ENCODE data around the gene PAQR8. TPM values are rescaled to one million over a fixed set of nuclear protein-coding genes. Genes with fewer than 3 reads are reported as not detected.
"Not testable (repeated sequence)": the region's sequence is repeated elsewhere in the genome, so short reads cannot be mapped to it uniquely, and the experiment has no call there.

Gene PAQR8
- total RNA-seq, 1 donor from 2014 or later, result 3.9 TPM

DNA sequence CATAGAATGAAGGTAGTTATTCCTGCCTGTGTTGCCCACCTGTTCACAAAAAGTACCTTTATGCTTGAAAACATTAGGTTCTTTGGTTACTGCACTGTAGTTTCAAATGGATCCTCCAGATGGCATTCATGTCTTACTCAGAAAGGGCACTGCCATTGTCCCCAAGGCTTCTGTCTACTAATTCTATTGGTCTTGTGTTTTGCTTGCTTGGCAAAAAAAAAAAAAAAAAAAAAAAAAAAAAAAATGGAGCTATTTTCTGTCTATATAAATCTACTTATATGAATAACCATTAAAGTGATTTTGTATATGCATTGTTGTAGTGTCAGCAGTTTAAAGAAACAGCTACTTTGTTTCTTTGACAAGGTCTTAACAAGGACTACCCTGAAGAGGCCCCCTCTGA is 45.5 kb downstream of the PAQR8 start:
- no peak for DNase-seq (ENCODE audit: low spot score)

DNA sequence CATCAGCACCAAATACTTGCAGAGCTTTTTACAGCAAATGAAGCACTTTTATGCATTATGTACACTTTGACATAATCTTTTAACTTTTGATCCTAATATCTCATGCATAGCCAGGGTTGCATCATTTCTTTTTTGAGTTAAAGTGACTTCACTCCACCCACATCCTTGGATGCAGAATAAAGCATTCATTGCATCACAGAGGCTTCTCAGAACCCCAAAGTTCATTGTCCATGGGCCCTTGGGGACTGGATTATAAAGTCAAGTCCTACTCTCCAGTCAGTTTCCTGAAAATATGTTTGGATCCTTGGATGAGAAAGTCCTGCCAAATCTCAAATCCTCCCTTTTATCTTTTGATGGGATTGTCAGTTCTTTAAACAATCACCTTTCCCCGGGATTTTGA is 47.5 kb downstream of the PAQR8 start:
- no peak for DNase-seq (ENCODE audit: low spot score)

DNA sequence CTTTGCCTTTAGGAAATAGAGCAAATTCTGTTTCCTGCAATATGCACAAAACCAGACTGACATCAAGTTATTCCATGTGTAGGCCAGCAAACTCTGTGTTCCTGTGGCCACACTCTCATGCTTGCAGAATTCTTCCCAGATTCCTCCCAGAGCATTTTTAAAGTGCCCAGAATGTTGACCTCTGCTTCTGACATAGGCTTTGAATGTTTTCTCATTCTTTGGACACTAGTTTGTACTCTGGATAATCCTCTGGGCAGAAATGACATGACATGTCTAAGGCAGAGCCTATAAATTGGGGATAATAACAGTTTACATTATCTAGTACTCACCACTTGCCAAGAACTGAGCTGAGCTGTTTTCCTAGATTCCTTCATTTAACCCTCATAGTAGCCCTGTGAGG is 49.0 kb downstream of the PAQR8 start:
- DNase-seq (ENCODE audit: low spot score), result no peak

DNA sequence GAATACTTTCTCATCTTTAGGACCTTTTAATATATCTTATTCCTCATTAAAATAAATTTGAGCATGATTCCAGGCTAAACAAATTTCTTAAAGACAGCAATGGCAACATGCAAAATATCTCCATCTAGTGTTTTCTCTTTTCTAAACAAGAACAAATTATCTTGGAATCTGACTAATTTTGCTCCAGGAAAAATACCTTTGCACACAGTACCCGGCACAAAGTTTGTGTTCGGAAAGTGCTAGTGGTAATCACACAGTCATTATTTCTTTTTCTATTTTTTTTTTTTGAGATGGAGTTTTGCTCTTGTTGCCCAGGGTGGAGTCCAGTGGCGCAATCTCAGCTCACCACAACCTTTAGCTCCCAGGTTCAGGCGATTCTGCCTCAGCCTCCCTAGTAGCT is 50.0 kb downstream of the PAQR8 start:
- DNase-seq (ENCODE audit: low spot score), result no peak

DNA sequence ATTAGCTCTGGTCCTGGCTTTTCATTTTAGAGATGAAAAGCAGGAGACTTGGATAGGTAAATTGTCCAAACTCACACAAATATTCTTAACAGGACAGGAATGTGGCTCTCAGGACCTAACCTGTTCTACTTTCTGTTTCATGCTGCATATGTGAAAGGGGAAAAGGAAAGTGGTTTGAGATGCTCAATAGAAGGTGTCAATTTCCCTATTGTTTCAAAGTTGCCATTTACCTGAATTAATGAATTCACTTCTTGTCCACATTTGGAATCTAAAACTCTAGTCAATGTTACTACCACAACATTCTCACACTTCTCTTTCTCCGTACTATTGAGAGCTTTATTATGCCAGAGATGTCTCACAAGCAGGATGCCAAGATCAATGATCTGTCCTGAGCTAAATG is 53.4 kb downstream of the PAQR8 start:
- no peak for DNase-seq (ENCODE audit: low spot score)

DNA sequence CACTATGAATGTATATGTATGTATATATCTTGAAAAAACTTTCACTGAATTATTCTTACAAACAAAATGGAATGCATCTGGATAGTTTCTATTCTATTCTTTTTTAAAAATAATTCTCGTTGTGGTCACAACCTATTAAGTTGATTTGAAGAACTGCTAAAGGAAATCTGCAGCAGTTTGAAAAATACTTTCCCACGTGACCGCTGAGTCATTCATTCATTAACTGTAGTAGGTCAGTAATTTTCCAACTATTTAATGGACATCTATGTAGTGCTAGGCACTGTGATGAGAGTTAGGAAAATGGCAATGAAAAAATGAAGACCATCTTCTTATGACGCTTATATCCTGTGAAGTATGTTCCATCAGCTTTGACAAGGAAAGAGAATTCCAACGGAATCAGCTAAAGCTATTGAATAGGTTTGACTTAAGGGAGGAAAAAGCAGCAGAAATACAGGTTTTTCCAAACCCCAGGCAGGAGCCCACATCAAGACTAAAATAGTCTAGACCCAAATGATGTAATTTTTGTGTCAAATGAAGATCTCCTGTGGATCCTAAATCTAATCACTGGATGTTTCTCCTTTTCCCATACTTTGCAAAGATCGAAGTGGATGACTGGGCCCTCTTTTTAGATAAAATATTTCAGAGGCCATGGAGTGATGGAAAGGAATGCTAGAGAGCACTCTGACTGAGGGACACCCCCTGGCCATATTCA is 54.1 kb downstream of the PAQR8 start:
- DNase-seq (ENCODE audit: low spot score), result no peak

DNA sequence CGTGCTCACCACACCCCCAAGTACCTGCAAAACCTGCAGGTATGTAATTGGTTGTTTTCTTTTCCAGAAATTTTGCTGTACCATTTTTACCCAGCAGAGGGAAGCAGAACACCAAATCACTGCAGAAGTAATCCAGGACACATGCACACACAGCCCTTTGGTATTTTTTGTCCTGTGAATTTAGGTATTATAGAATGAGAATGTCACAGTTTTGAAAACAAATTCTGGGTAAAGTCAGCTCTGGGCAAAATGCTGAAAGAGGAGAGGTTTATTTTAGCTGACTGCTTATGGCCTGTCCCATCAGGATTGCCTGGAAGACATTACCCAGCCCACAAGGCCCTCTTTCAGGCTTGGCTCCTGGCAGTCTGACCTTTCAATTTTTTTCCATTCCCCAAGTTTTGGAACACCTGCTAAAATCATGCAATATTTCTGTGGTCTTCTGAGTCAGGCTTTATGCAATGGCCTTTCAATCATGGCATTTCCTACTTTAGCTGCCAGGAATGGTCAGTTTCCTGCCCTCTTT is 54.7 kb downstream of the PAQR8 start:
- no peak for DNase-seq (ENCODE audit: low spot score)

DNA sequence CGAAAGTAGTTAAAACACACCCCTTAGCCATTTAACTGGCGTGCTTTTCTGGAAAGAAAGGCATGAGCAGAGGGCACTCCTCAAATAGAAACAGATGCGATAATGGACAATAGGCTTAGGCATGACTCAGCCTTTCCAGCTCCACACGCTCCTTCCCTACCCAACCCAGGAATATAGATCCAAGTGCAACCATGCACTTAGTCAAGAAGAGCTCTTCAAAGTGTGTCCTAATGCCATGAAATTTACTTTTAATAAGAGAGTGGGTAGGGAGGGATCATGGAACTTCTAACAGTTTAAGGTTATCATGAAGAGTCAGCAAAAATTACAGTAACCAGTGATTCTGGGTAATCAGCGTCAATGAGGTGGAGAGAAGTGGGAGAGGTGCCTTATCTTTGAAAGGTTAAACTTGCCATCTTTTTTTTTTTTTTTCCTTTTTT is 55.7 kb downstream of the PAQR8 start:
- no peak for DNase-seq (ENCODE audit: low spot score)

DNA sequence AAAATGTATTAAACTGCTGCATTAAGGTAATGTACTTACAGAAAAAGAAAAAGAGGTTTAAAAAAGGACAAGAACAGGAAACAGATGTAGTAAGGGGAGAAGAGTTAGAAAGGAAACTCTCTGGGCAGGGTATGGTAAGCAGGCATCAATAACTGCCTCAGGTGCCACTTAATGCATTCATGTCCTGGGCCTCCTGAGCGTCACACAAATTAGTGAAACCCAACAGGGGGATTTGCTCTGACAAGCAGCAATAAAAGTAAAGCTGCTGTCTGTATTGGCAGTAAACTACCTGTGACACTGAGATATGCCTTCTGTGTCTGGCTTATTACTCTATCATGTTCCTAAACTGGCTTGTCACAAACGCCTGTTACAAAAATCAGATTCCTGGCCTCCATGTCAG is 56.7 kb downstream of the PAQR8 start:
- no peak for DNase-seq (ENCODE audit: low spot score)

DNA sequence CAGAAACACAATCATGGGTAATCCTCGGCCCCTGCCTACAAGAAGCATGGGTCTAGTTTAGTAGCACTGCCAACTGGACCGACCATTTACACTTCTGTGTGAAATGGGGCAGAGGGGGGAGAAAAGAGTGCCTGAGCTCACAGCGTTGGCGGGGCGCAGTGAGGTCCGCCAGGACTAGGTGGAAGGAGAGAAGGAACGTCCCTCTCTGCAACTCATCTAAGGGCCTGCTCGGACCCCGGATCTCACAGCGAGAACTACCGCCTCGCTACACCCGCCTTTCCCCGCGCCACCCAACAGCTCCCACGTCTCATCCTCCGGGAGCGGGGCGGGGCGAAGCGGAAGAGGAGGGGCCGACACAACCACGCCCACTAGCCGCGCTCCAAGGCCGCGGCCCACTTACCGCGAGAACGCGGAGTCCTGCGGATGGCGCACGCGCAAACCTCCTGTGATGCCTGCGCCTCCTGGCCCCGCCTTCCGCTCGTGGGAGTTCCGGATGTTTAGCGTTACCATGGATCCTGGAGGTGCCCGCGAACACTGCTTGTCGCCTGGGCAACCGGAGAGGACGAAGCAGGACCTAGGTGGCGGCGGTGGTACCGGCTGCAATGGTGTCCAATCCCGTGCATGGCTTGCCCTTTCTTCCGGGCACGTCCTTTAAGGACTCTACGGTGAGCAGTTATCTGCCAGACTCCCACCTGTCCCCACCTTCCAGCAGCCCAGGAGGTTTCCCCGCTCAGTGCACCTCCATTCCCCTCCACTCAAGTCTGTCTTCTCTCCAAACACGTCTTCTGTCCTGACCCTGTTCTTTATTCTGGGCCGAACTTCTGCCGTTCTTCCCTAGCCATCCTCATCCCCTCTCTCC is 58.1 kb downstream of the PAQR8 start, which contains the start of gene EFHC1:
Gene EFHC1, plus strand, starts transcription at position 534 of the 859 bp plus-strand sequence. Its CDS starts 69 bp downstream, at position 603.
- DNase-seq (ENCODE audit: low spot score), result peak; percentile 99

DNA sequence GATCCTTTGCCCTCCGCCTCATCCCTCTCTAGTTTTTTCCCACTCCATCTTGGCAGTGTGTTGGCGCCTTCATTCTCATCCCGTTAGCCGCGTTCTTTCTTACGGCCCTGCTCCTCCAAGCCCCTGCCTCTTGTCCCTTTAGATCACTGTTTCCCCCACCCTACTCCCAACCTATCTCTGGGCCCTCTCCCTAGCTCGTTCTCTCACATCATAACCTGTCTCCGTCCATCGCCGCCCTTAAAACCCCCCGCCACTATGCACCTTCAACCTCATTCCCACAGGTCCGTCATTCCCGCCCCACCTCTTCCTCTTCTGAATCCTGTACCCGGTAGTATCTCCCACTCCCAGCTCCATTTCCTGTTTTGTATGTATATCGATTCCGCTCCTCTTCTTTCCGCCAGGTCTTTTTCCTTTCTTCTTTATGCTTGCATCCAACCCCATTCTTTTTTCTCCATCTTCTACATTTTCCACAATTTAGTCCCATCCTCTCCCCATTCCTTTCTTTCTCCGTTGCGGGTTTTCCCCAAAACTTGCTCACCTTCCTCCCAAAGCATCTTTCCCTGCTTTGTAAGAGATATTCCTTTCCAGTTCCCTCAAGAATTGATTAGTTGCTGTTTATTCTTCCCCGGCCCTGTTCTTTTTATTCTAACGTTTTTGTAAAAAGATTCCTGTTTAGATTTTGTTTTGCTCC is 58.9 kb downstream of the PAQR8 start:
- no peak for DNase-seq (ENCODE audit: low spot score)

DNA sequence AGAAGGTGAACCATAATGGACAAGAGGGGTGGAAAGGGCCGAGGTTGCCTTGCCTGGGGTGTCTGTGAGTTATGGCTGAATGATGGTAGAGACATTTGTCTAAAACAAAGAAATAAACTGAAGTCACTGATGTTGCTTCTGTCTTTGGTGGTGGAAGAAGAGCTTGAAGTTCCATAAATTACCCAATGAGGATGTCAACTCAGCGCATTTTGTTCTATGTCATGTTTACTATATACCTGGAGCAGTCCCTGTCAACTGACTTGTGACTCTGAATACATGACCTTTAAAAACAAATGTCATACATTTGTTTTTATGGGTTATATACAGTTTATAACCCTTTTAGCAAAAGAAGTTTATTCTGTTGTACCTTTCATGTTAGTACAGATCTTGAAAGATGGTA is 60.2 kb downstream of the PAQR8 start:
- DNase-seq (ENCODE audit: low spot score), result no peak

DNA sequence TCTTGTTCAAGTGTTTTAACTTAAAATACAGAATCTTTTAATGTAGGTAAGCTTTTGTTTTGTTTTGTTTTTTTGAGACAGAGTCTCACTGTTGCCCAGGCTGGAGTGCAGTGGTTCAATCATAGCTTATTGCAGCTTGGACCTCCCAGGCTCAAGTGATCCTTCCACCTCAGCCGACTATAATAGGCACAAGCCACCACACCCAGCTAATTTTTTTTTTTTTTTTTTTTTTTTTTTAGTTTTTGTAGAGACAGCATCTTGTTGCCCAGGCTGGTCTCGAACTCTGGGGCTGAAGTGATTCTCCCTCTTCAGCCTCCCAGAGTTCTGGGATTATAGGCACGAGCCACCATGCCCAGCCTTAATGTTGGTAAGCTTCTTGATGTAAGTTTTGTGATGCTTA is 61.5 kb downstream of the PAQR8 start:
- no peak for DNase-seq (ENCODE audit: low spot score)

DNA sequence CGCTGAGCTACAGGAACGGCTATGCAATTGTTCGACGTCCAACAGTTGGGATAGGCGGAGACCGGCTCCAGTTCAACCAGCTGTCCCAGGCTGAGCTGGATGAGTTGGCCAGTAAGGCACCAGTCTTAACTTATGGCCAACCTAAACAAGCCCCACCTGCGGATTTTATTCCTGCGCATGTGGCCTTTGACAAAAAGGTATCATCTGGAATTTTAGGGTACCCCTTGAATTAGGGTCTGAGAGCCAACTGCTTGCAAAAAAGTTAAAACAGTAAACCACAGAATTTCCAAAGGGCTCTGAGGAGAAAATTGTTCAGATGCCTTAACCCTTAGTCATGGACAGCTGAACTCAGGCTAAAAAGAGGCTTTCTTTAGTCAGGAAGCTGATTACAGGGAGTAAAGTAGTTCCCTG is 62.0 kb downstream of the PAQR8 start:
- DNase-seq (ENCODE audit: low spot score), result no peak

DNA sequence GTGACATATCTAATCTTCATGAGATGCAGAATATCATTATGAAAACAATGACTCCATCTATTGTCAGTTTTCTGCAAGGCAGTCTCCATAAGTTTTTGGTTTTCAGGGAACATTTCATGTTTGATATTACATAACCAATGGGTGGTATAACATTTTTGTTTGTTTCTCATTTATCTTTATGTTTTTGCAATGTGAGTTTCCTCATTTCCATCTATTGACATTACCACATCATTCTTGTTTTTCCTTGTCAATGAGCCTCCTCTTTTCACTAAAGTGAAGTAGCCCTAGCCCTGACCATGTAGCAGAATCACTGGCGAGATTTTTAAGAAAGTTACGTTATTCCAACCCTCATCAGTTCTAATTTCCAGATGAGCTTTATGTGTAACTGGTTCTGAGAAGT is 62.6 kb downstream of the PAQR8 start:
- no peak for DNase-seq (ENCODE audit: low spot score)

DNA sequence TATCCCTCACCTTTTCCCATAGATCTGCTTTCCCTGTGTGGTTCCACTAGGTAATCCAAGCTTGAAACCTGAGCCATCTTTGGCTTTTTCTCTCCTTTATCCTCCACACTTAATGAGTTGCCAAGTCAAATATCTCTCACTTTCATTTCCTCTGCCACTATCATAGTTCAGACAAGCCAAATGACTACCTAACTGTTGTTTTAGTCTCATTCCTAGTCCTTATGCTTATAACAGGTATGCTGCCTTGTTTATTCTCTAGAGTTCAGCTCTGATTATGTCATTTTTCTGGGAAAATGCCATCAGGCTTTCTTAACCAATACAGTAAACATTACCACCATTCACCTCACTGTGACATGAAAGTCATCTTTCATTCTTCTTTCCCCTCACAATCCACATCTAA is 64.7 kb downstream of the PAQR8 start:
- DNase-seq (ENCODE audit: low spot score), result no peak

DNA sequence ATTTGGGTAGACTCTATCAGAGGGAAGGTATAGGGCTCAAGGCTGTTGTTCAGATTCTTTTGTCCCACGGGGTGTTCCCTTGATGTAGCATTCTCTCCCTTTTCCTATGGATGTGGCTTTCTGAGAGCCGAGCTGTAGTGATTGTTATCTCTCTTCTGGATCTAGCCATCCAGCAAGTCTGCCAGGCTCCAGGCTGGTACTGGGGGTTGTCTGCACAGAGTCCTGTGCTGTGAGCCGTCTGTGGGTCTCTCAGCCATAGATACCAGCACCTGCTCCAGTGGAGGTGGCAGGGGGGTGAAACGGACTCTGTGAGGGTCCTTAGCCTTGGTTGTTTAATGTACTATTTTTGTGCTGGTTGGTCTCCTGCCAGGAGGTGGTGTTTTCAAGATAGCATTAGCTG is 71.3 kb downstream of the PAQR8 start:
- not testable (repeated sequence) for DNase-seq (ENCODE audit: low spot score)

DNA sequence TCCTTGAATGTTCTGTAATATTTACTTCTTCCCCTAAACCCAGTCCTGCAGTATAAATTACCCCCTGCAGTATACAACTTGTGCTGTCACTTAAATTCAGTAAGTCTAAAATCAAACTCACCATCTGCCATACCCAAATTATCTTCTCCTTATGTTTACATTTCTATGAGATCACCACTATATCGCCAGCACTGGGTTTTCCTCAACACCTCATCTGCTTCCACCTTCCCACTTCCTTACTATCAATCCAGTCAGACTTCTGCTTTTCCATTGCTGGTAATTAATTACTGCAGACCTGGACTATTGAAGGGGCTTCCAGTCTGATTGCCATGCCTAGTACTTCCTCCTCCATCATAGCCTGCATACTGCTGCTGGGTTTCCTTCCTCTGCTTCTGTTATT is 73.4 kb downstream of the PAQR8 start:
- no peak for DNase-seq (ENCODE audit: low spot score)

DNA sequence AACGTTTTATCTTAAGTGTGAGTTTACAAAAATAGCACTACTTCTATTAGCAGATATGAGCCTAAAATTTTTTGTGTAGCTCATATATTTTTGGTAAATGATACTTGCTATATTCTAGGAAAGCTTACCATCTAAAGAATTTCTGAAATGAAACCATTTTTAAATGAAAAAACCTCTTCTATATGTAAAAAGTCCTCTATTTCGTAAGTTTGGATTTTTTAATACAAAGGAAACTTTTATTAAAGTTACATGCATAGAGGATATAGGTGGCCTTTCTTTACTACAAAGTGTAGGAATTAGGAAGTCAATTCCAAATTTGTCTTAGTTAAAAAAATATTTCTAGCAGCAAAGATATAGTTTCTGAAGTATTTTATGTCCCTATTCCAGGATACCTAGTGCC is 77.0 kb downstream of the PAQR8 start:
- no peak for DNase-seq (ENCODE audit: low spot score)

DNA sequence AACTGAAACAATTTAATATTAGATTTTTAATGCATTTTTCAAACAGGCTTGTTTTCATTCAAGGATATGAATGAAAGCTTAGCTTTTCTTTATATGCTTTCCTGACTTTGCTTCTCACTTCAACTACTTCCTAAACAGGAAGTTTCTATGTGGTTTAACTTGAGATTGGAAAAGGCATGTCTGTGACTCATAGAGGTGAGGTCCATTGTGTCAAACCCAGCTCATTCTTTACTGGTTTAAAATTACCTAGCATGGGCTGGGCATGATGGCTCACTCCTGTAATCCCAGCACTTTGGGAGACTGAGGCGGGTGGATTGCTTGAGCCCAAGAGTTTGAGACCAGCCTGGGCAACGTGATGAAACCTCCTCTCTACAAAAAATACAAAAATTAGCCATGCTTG is 92.6 kb downstream of the PAQR8 start:
- DNase-seq (ENCODE audit: low spot score), result no peak

DNA sequence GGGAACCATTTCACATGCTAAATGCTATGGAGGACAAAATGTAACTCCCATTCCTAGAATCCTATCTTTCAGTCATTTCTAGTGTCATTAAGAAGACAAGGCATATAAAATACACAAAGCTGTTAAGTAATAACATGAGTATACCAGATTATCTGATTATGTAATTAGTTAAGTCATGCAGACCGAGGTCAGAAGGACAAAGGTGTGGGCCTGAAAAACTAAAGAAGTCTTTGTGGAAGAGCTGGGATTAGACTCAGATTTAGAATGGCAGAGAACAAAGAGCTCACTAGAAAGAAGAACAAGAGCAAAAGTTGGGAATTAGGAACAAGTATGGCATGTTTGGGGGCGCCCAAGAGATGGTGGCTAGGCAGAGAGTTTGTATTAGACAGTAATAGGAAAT is 95.1 kb downstream of the PAQR8 start:
- no peak for DNase-seq (ENCODE audit: low spot score)
